Measurements from ENCODE around the gene IVD. TPM values are rescaled to one million over a fixed set of nuclear protein-coding genes. Genes with fewer than 3 reads are reported as not detected.

Gene IVD
- total RNA-seq, 1 experiment from 2014 or later = 93.1 TPM

- H3K23ac ChIP-seq (ENCODE audit: insufficient read length, low read depth, low read length) = no peak overlapping the region
- no peak overlapping the region for H2BK120ac ChIP-seq (ENCODE audit: low read depth, low read length, poor library complexity, severe bottlenecking)
- H3T11ph ChIP-seq (ENCODE audit: low read length) = no peak overlapping the region
- no peak overlapping the region for H4K8ac ChIP-seq (replicated peaks; ENCODE audit: insufficient read length, low read depth, low read length)
- H4K5ac ChIP-seq (ENCODE audit: insufficient read length, low read depth, low read length) = no peak overlapping the region
- H3K4ac ChIP-seq (ENCODE audit: low read depth, low read length) = no peak overlapping the region
- H3K9me3 ChIP-seq (ENCODE audit: control insufficient read depth, low read depth, low read length) = no peaks in the 10 kb centered on the region
- no peak overlapping the region for H3K14ac ChIP-seq (ENCODE audit: insufficient read depth, low read length)
- no peaks in the 10 kb centered on the region for H4K20me1 ChIP-seq (ENCODE audit: control insufficient read depth, insufficient read depth, insufficient read length)
- H3K4me2 ChIP-seq (ENCODE audit: insufficient read depth, insufficient read length, low read length) = peak overlapping the region; percentile 1
- H2AK5ac ChIP-seq (ENCODE audit: insufficient read length, low read length) = no peak overlapping the region
- no peak overlapping the region for H3K18ac ChIP-seq (ENCODE audit: insufficient read length, low read depth, low read length)
- H2BK15ac ChIP-seq (ENCODE audit: low read depth, low read length) = no peak overlapping the region
- H3K36me3 Mint-ChIP-seq (ENCODE audit: insufficient read depth in 1 of 3, low read depth in 3 of 3) = no peaks in the 10 kb centered on the region
- H3K27ac ChIP-seq (ENCODE audit: insufficient read length, low read depth, low read length) = no peak overlapping the region
- H3K4me3 Mint-ChIP-seq = peak overlapping the region; percentile 32 to 43; a peak in 2 of 5 replicates
- peaks cover 0 to 2% of the 10 kb centered on the region in 2 experiments; a peak in 1 of 5 replicates for H3K9me3 Mint-ChIP-seq
- H3K27ac Mint-ChIP-seq = no peak overlapping the region
- H3K79me1 ChIP-seq (ENCODE audit: insufficient read depth, low read depth, low read length, poor library complexity, severe bottlenecking) = no peaks in the 10 kb centered on the region
- H3K79me2 ChIP-seq (ENCODE audit: insufficient read depth, low read length) = no peaks in the 10 kb centered on the region
- peaks cover 52% of the 10 kb centered on the region for H3K27me3 Mint-ChIP-seq (ENCODE audit: low read depth)
- H3K23me2 ChIP-seq (ENCODE audit: insufficient read length, low read depth, low read length, poor library complexity, severe bottlenecking) = no peaks in the 10 kb centered on the region
- no peak overlapping the region for H2BK12ac ChIP-seq (ENCODE audit: insufficient read length, low read depth, low read length)
- no peak overlapping the region for H3K9ac ChIP-seq (ENCODE audit: extremely low read depth, insufficient read length, low read length)
- TF ChIP-seq CTCF (conservative IDR thresholded peaks at IDR 0.05) = no peak
- no peak for DNase-seq
- no CpG with 5 or more reads among the region's 5 CpGs for WGBS (ENCODE audit: extremely low coverage, insufficient read length, low lambda C conversion rate)
- no peaks in the 10 kb centered on the region; the same call in 1 of the 2 replicates for H3K27me3 ChIP-seq (ENCODE audit: insufficient read depth, low read length)
- H3K56ac ChIP-seq (ENCODE audit: insufficient read length, low read depth, low read length) = no peak overlapping the region
- no peak overlapping the region for H4K91ac ChIP-seq (ENCODE audit: insufficient read length, low read depth, low read length)
- H2BK20ac ChIP-seq (ENCODE audit: low read depth, low read length, poor library complexity, severe bottlenecking) = no peak overlapping the region
- no peaks in the 10 kb centered on the region; the same call in 1 of the 2 replicates for H3K4me1 ChIP-seq (ENCODE audit: insufficient read depth, low read length)
- H2AFZ ChIP-seq (ENCODE audit: low read length) = no peak overlapping the region
- H2BK5ac ChIP-seq (ENCODE audit: insufficient read length, low read length) = no peak overlapping the region
- H3K4me1 Mint-ChIP-seq = peaks cover 14 to 19% of the 10 kb centered on the region in 2 experiments
These were observed 38.3 kb upstream of the IVD start for GRCh38 chr15:40367371-40367685.
